Loucy (cell line): ENCODE measurements around the gene ADARB1.

ENCODE experiments used
- H2AFZ ChIP-seq: fragments of 200-600 bp; sonication (generic); 2 replicates; pipeline ENCODE4 v1.6.0; 2016; ENCODE audit warnings: antibody characterized with exemption, mild to moderate bottlenecking, low read length, moderate library complexity
- H3F3A ChIP-seq: fragments of 200-600 bp; 2 replicates; pipeline ENCODE4 v1.6.0; 2016; ENCODE audit warnings: antibody characterized with exemption, low read depth, mild to moderate bottlenecking
- H3K27me3 ChIP-seq: fragments of 200-600 bp; sonication (generic); 2 replicates; pipeline ENCODE4 v1.6.1; 2014; ENCODE audit warnings: low read length, mild to moderate bottlenecking; ENCODE audit not compliant: insufficient read depth, poor library complexity, severe bottlenecking
- H3K36me3 ChIP-seq: fragments of 200-600 bp; sonication (generic); 2 replicates; pipeline ENCODE4 v1.6.1; 2016; ENCODE audit warnings: low read length; ENCODE audit not compliant: insufficient read depth
- H3K4me1 ChIP-seq: fragments of 200-600 bp; sonication (generic); 2 replicates; pipeline ENCODE4 v1.5.1; 2014; ENCODE audit warnings: low read length, mild to moderate bottlenecking; ENCODE audit not compliant: insufficient read depth, poor library complexity, severe bottlenecking
- H3K4me2 ChIP-seq: fragments of 200-600 bp; sonication (generic); 2 replicates; pipeline ENCODE4 v1.6.0; 2014; ENCODE audit warnings: antibody characterized with exemption, low read length, low read depth, mild to moderate bottlenecking; ENCODE audit not compliant: poor library complexity, severe bottlenecking
- H3K4me3 ChIP-seq: fragments of 200-600 bp; sonication (generic); 2 replicates; pipeline ENCODE4 v1.5.1; 2014; ENCODE audit warnings: low read length, mild to moderate bottlenecking, mixed read lengths; ENCODE audit not compliant: poor library complexity, severe bottlenecking
- H3K79me2 ChIP-seq: fragments of 200-600 bp; sonication (generic); 2 replicates; pipeline ENCODE4 v1.6.1; 2014; ENCODE audit warnings: low read length; ENCODE audit not compliant: insufficient read depth
- H3K9ac ChIP-seq: fragments of 200-600 bp; sonication (generic); 2 replicates; pipeline ENCODE4 v1.6.0; 2014; ENCODE audit warnings: mild to moderate bottlenecking, low read depth, low read length, moderate library complexity; ENCODE audit not compliant: poor library complexity, severe bottlenecking
- H3K9me2 ChIP-seq: fragments of 200-600 bp; sonication (generic); replicated peaks from 2 replicates; pipeline ENCODE4 v1.6.1; 2016; ENCODE audit warnings: low read depth, low read length, mixed read lengths
- H3K9me3 ChIP-seq: fragments of 200-600 bp; sonication (generic); 2 replicates; pipeline ENCODE4 v1.6.1; 2014; ENCODE audit warnings: mild to moderate bottlenecking, antibody characterized with exemption, low read length, low read depth; ENCODE audit not compliant: insufficient read depth
- H4K20me1 ChIP-seq: fragments of 200-600 bp; sonication (generic); 2 replicates; pipeline ENCODE4 v1.6.0; 2014; ENCODE audit warnings: antibody characterized with exemption, low read length, mild to moderate bottlenecking; ENCODE audit not compliant: insufficient read depth, poor library complexity, severe bottlenecking
- CTCF ChIP-seq: fragments of 200-600 bp; sonication (generic); conservative IDR thresholded peaks from 2 replicates; pipeline ENCODE4 v1.5.1; 2014; ENCODE audit warnings: mild to moderate bottlenecking, antibody characterized with exemption, low read length
- EZH2phosphoT487 ChIP-seq: fragments of 200-600 bp; IDR thresholded peaks from 2 replicates; pipeline ENCODE4 v1.6.1; 2018; ENCODE audit warnings: antibody characterized with exemption, mild to moderate bottlenecking, moderate library complexity, borderline replicate concordance

The ADARB1 gene

GRCh38 chr21:45225741-45226327, 151.5 kb downstream of the ADARB1 start:
- Histone ChIP-seq H3K27me3 (no peaks in the 10 kb centered on the region), H3K9me2 (no peaks in the 10 kb centered on the region), H3K4me3 (no peak overlapping the region), H3K4me2 (no peak overlapping the region), H3K9ac (no peak overlapping the region), H4K20me1 (no peaks in the 10 kb centered on the region), H3K4me1 (no peaks in the 10 kb centered on the region), H3K79me2 (no peaks in the 10 kb centered on the region), H3K9me3 (no peaks in the 10 kb centered on the region), H3K36me3 (no peaks in the 10 kb centered on the region; the same call in 1 of the 2 replicates), H2AFZ (no peak overlapping the region), H3F3A (no peaks in the 10 kb centered on the region)
- TF ChIP-seq CTCF = no peak
- no peak for TF ChIP-seq EZH2phosphoT487

- no peak overlapping the region for H3K4me2 ChIP-seq
- TF ChIP-seq EZH2phosphoT487 (no peak), CTCF (no peak)
- H2AFZ ChIP-seq = no peak overlapping the region
- H3K36me3 ChIP-seq = no peaks in the 10 kb centered on the region; the same call in 1 of the 2 replicates
- H3K27me3 ChIP-seq = no peaks in the 10 kb centered on the region
- H3K4me1 ChIP-seq = no peaks in the 10 kb centered on the region
- H3F3A ChIP-seq = no peaks in the 10 kb centered on the region
- no peaks in the 10 kb centered on the region for H3K9me2 ChIP-seq
- no peak overlapping the region for H3K9ac ChIP-seq
- H3K79me2 ChIP-seq = no peaks in the 10 kb centered on the region
- no peaks in the 10 kb centered on the region for H3K9me3 ChIP-seq
- no peaks in the 10 kb centered on the region for H4K20me1 ChIP-seq
- H3K4me3 ChIP-seq = no peak overlapping the region
Observed at GRCh38 chr21:45226540-45227326, 152.4 kb downstream of the ADARB1 start.

- Histone ChIP-seq H2AFZ (no peak overlapping the region), H4K20me1 (no peaks in the 10 kb centered on the region), H3K9me2 (no peaks in the 10 kb centered on the region), H3K79me2 (no peaks in the 10 kb centered on the region), H3K4me2 (no peak overlapping the region), H3K27me3 (no peaks in the 10 kb centered on the region), H3K4me1 (no peaks in the 10 kb centered on the region), H3K36me3 (no peaks in the 10 kb centered on the region; the same call in 1 of the 2 replicates), H3K9ac (no peak overlapping the region), H3K9me3 (no peaks in the 10 kb centered on the region), H3K4me3 (no peak overlapping the region), H3F3A (no peaks in the 10 kb centered on the region)
- TF ChIP-seq CTCF (no peak), EZH2phosphoT487 (no peak)
Observed at GRCh38 chr21:45227735-45228134, 153.4 kb downstream of the ADARB1 start.
